Osteocyte (in vitro differentiated cells): ENCODE results near the gene LINC00632. TPM values are rescaled to one million over a fixed set of nuclear protein-coding genes. Genes with fewer than 3 reads are reported as not detected.
A peak's percentile ranks its signal among the peaks of the same experiment; 100 is the strongest.
"Not testable (repeated sequence)": the region's sequence is repeated elsewhere in the genome, so short reads cannot be mapped to it uniquely, and the experiment has no call there.

ENCODE experiments used
- DNase-seq: peaks from one replicate; pipeline ENCODE4 v3.0.0; 2021; ENCODE audit warnings: mixed read lengths; ENCODE audit not compliant: unreplicated experiment; ENCODE audit errors: extremely low spot score
- H3K27ac Mint-ChIP-seq: one replicate; pipeline ENCODE4 v1.8.0; 2021; ENCODE audit warnings: mild to moderate bottlenecking, mixed read lengths; ENCODE audit not compliant: unreplicated experiment
- H3K27me3 Mint-ChIP-seq: one replicate; pipeline ENCODE4 v1.8.0; 2021; ENCODE audit warnings: mixed read lengths; ENCODE audit not compliant: unreplicated experiment
- H3K36me3 Mint-ChIP-seq: one replicate; pipeline ENCODE4 v1.8.0; 2021; ENCODE audit warnings: mixed read lengths; ENCODE audit not compliant: unreplicated experiment
- H3K4me1 Mint-ChIP-seq: one replicate; pipeline ENCODE4 v1.8.0; 2021; ENCODE audit warnings: mixed read lengths; ENCODE audit not compliant: unreplicated experiment
- H3K4me3 Mint-ChIP-seq: one replicate; pipeline ENCODE4 v1.8.0; 2021; ENCODE audit warnings: mild to moderate bottlenecking, moderate library complexity, mixed read lengths; ENCODE audit not compliant: unreplicated experiment
- H3K9me3 Mint-ChIP-seq: one replicate; pipeline ENCODE4 v1.8.0; 2021; ENCODE audit warnings: mixed read lengths; ENCODE audit not compliant: unreplicated experiment
- long read RNA-seq: library from polyadenylated mRNA; unstranded; transcript quantifications from one replicate; pipeline ENCODE4 v2.0.0, GENCODE V29; 2021
- total RNA-seq: library from RNA; stranded (reverse); gene quantifications from 2 replicates; pipeline ENCODE4 v1.2.1, GENCODE V29; 2021
- TF ChIP-seq, protein P1 (sequence below): fragments of 200-600 bp; sonication (generic); IDR thresholded peaks from 2 replicates; pipeline ENCODE4 v1.5.0; 2021; ENCODE audit warnings: antibody characterized with exemption, mild to moderate bottlenecking, moderate library complexity

LINC00632 gene
- 266 and 291 TPM in 2 replicates for total RNA-seq
- long read RNA-seq, transcript LINC00632-224 (2 exons, 1,327 nt): major isoform, 7 of 9 reads
- long read RNA-seq, partial matches to known transcripts: 0 of 9 reads
- long read RNA-seq, other reads (novel, unspliced or antisense): 2 of 9 reads

DNA sequence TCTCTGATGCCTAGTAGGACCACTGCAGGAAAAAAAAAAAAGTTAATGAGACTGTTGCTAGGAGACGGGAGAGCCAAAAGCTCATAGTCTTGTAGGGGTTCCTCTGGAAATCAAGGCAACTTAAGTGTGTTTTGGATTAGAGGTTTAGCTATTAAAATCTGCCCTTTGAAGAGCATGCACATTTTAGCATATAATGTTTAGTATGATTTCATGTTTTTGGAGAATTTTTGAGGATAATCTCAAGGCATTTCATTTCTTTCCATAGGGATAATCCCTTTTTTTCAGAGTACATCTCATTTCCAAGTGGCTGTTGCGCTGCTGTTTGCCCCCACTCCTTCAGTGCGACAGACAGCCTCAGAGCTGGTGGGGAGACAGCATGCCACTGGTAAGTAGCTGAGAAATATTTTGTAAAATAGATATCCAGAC is at the start of gene LINC00632:
Gene LINC00632 (plus strand): TSS at position 339 of the 426 bp plus-strand sequence.
- Mint-ChIP-seq H3K27ac (peak within 1 kb of the TSS; percentile 6), H3K4me3 (peak within 1 kb of the TSS; percentile 6), H3K4me1 (peaks cover 1% of the 10 kb centered on the region)

GRCh38 chrX:140661643-140662042 is 47.9 kb upstream of the LINC00632 start:
- Mint-ChIP-seq H3K4me3 (no peak overlapping the region), H3K9me3 (no peaks in the 10 kb centered on the region), H3K4me1 (no peaks in the 10 kb centered on the region), H3K36me3 (no peaks in the 10 kb centered on the region), H3K27me3 (peaks cover 7% of the 10 kb centered on the region), H3K27ac (no peak overlapping the region)
- DNase-seq: no peak
- TF ChIP-seq, protein P1, sequence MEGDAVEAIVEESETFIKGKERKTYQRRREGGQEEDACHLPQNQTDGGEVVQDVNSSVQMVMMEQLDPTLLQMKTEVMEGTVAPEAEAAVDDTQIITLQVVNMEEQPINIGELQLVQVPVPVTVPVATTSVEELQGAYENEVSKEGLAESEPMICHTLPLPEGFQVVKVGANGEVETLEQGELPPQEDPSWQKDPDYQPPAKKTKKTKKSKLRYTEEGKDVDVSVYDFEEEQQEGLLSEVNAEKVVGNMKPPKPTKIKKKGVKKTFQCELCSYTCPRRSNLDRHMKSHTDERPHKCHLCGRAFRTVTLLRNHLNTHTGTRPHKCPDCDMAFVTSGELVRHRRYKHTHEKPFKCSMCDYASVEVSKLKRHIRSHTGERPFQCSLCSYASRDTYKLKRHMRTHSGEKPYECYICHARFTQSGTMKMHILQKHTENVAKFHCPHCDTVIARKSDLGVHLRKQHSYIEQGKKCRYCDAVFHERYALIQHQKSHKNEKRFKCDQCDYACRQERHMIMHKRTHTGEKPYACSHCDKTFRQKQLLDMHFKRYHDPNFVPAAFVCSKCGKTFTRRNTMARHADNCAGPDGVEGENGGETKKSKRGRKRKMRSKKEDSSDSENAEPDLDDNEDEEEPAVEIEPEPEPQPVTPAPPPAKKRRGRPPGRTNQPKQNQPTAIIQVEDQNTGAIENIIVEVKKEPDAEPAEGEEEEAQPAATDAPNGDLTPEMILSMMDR: no peak

More for the DNA sequence above, at the start of gene LINC00632:
- Mint-ChIP-seq H3K36me3 (no peaks in the 10 kb centered on the region), H3K9me3 (no peaks in the 10 kb centered on the region), H3K27me3 (peaks cover 22% of the 10 kb centered on the region)
- no peak for DNase-seq
- TF ChIP-seq, protein P1: no peak

DNA sequence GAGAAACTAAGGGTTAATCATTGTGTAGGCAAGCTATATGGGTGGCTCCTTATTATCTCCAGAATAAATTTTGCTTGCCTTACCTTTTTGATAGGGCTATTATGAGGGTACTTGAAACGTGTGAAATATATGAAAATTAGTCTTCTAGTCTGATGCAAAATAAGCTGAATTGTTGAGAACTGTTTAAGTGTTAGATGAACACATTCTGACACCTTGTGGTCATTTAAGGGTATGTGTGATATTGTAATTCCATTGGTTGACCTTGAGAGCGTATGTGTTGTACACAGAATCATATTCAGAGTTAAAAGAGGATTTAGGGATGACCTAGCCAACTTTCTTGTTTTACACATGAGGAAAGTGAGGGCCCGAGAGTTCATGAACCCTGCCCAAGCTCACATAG is 44.6 kb upstream of the LINC00632 start:
- no peak overlapping the region for H3K27ac Mint-ChIP-seq
- no peak for DNase-seq
- H3K36me3 Mint-ChIP-seq: no peaks in the 10 kb centered on the region
- peaks cover 7% of the 10 kb centered on the region for H3K27me3 Mint-ChIP-seq
- no peaks in the 10 kb centered on the region for H3K4me1 Mint-ChIP-seq
- no peak overlapping the region for H3K4me3 Mint-ChIP-seq
- no peaks in the 10 kb centered on the region for H3K9me3 Mint-ChIP-seq
- TF ChIP-seq, protein P1: peak; percentile 43

DNA sequence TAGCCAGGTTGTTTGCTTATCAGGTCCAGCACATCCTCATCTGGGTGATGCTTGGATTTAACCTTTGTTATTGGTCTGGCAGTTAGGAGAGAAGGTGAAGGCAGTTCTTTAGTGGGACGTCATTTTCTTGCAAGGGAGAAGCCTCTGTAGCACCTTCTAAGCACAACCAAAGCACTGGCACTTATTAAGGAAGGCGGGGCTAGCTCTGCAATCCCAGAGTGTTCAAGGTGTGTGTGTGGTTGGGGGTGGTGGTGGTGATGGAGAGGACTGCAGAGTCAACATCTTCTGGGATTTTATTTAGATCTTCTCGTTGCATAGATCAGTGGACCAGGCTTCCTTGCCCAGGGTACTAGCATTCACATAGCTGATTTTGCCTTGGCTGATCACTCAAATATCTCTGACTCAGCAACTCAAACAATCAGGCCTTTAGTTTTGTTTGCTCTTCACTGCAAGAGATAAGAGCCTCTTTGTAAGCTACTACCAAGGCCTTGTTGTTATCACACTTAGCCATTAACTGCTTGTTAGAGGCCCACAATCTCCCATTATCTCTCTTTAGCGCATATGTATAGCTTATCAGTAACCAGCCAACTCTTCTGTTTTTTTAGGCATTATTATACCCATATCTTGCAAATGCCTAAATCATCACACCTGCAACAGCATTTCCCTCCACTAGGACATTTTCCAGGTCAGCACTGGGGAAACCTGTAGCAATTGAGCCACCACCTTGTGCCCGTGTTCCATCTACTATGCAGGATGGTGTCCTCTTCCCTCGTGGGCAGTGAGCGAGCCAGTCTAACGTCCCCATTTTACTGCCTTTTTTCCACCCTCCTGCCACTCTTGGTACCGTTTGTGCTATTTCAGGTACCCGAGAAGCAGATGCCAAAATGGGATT is 36.5 kb upstream of the LINC00632 start:
- H3K36me3 Mint-ChIP-seq: no peaks in the 10 kb centered on the region
- no peak overlapping the region for H3K27ac Mint-ChIP-seq

DNA sequence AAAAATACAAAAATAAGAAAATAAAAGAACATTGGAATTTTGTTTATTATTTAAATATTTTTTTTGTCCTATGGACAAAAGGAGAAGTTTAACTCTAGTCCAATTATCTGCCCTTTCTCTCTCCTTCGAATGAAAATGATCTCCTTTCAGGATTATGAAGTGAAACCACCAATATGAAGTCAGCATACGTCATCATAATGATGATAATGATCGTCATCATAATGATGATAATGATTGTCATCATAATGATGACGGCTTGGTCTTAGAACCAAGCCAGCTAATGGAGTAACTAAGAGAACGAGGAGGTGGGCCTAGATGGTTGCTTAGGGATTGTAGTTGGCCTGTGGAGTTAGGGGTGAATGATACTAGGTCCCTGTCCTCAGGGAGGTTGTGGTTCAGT is 21.9 kb upstream of the LINC00632 start:
- TF ChIP-seq, protein P1: no peak
- H3K9me3 Mint-ChIP-seq: peaks cover 13% of the 10 kb centered on the region
- no peak overlapping the region for H3K4me3 Mint-ChIP-seq

More for the DNA sequence above, 36.5 kb upstream of the LINC00632 start:
- H3K4me1 Mint-ChIP-seq: no peaks in the 10 kb centered on the region
- H3K9me3 Mint-ChIP-seq: no peaks in the 10 kb centered on the region
- DNase-seq: no peak
- TF ChIP-seq, protein P1: no peak
- H3K27me3 Mint-ChIP-seq: no peaks in the 10 kb centered on the region
- H3K4me3 Mint-ChIP-seq: no peak overlapping the region

GRCh38 chrX:140691596-140691995 is 18.0 kb upstream of the LINC00632 start:
- H3K27me3 Mint-ChIP-seq: not testable (repeated sequence)

More for the DNA sequence above, 21.9 kb upstream of the LINC00632 start:
- H3K27ac Mint-ChIP-seq: no peak overlapping the region
- no peaks in the 10 kb centered on the region for H3K4me1 Mint-ChIP-seq
- H3K36me3 Mint-ChIP-seq: no peaks in the 10 kb centered on the region
- no peak for DNase-seq
- H3K27me3 Mint-ChIP-seq: no peaks in the 10 kb centered on the region

More at GRCh38 chrX:140691596-140691995, 18.0 kb upstream of the LINC00632 start:
- H3K9me3 Mint-ChIP-seq, H3K36me3 Mint-ChIP-seq, H3K27ac Mint-ChIP-seq, DNase-seq, H3K4me3 Mint-ChIP-seq, H3K4me1 Mint-ChIP-seq: not testable (repeated sequence)
